Spleen (tissue), 7 donors: ENCODE results near the gene MAPKBP1.

Experiments
- POLR2A ChIP-seq, 3 donors: fragments of 450-650 bp; IDR thresholded peaks; one replicate each; pipeline ENCODE4 v1.5.1; 2017; ENCODE audit warnings: antibody characterized with exemption in 3 of 3, mild to moderate bottlenecking in 1 of 3
- POLR2AphosphoS5 ChIP-seq, 3 donors: sonication (generic); formaldehyde crosslinking; IDR thresholded peaks; one replicate each; pipeline ENCODE4 v1.5.1; 2017; ENCODE audit warnings: antibody characterized with exemption in 3 of 3
- TF ChIP-seq, protein P1 (sequence below), 11 experiments: fragments of 200-600 bp in 7 of 11; fragments of 450-650 bp in 4 of 11; sonication (generic) in 4 of 11; IDR thresholded peaks in 8 of 11; conservative IDR thresholded peaks in 3 of 11; 1 replicate in 7 of 11; 2 replicates in 4 of 11; pipeline versions ENCODE4 v1.4.0 to v1.8.0; 2016 to 2021; ENCODE audit warnings: antibody characterized with exemption in 11 of 11, inconsistent platforms in 4 of 11, mild to moderate bottlenecking in 1 of 11
- donor health status: DM: no; HTN: no; CAD: no; lungs with moderate emphysema.
- donor health status: DM: no; HTN: no; CAD: no.
- donor health status: DM: no; HTN: no; CAD: no.

DNA sequence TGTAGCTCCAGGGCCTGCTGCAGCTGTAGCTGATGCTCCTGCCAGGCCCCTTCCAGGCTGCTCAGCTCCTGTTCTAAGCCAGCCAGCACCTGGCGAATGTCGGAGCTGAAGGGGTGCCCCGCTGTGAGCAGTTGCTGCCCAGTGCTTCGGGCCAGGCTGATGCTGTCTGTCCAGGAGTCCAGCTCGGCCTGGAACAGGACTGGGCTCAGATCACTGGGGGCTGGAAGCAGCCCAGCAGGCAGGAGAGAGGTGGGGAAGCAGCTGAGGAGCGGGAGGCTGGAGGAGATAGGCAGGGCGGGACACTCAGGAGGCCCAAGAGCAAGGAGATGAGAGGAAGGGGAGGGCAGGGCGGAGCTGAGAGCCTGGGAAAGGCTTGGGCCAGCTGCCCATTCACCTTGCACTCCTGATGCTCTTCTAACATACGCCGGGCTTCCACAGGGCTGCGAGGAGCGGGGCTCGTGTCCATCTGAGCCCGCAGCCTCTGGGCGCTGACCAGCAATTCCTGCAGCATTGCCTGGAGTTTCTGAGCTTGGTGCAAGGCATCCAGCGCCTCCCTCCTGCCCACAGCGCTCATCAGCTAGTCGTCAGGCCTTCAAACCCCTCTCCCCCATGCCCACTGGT lies 87.6 kb downstream of the MAPKBP1 start:
- TF ChIP-seq, protein P1, sequence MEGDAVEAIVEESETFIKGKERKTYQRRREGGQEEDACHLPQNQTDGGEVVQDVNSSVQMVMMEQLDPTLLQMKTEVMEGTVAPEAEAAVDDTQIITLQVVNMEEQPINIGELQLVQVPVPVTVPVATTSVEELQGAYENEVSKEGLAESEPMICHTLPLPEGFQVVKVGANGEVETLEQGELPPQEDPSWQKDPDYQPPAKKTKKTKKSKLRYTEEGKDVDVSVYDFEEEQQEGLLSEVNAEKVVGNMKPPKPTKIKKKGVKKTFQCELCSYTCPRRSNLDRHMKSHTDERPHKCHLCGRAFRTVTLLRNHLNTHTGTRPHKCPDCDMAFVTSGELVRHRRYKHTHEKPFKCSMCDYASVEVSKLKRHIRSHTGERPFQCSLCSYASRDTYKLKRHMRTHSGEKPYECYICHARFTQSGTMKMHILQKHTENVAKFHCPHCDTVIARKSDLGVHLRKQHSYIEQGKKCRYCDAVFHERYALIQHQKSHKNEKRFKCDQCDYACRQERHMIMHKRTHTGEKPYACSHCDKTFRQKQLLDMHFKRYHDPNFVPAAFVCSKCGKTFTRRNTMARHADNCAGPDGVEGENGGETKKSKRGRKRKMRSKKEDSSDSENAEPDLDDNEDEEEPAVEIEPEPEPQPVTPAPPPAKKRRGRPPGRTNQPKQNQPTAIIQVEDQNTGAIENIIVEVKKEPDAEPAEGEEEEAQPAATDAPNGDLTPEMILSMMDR (IDR thresholded peaks at IDR 0.05 in 8 of 11, conservative IDR thresholded peaks at IDR 0.05 in 3 of 11) = no peak
- TF ChIP-seq POLR2A (IDR thresholded peaks at IDR 0.05) (no peak), POLR2AphosphoS5 (IDR thresholded peaks at IDR 0.05) (no peak)
